Measurements from ENCODE around the gene RSAD2. TPM values are rescaled to one million over a fixed set of nuclear protein-coding genes. Genes with fewer than 3 reads are reported as not detected.

RSAD2 gene
- total RNA-seq, 1 donor from 2014 or later, result 0.22 TPM

- DNase-seq (ENCODE audit: low spot score), result no peak
- Mint-ChIP-seq H3K36me3 (ENCODE audit: low read depth) (no peaks in the 10 kb centered on the region), H3K9me3 (ENCODE audit: low read depth) (no peaks in the 10 kb centered on the region), H3K4me3 (ENCODE audit: unreplicated experiment) (peak within 1 kb of the TSS; percentile 65), H3K27me3 (ENCODE audit: low read depth) (no peaks in the 10 kb centered on the region), H3K4me1 (ENCODE audit: low read depth) (peaks cover 24% of the 10 kb centered on the region), H3K27ac (ENCODE audit: unreplicated experiment) (no peak within 1 kb of the TSS)
- TF ChIP-seq, protein P1, sequence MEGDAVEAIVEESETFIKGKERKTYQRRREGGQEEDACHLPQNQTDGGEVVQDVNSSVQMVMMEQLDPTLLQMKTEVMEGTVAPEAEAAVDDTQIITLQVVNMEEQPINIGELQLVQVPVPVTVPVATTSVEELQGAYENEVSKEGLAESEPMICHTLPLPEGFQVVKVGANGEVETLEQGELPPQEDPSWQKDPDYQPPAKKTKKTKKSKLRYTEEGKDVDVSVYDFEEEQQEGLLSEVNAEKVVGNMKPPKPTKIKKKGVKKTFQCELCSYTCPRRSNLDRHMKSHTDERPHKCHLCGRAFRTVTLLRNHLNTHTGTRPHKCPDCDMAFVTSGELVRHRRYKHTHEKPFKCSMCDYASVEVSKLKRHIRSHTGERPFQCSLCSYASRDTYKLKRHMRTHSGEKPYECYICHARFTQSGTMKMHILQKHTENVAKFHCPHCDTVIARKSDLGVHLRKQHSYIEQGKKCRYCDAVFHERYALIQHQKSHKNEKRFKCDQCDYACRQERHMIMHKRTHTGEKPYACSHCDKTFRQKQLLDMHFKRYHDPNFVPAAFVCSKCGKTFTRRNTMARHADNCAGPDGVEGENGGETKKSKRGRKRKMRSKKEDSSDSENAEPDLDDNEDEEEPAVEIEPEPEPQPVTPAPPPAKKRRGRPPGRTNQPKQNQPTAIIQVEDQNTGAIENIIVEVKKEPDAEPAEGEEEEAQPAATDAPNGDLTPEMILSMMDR (IDR thresholded peaks at IDR 0.05), result peak; percentile 75
Observed at GRCh38 chr2:6917071-6917760, 39.6 kb downstream of the RSAD2 start, which contains the start of gene RNF144A. TSS of gene RNF144A (plus strand) at chr2:6917412. CDS start at chr2:6996927, 79,515 bp downstream.

DNA sequence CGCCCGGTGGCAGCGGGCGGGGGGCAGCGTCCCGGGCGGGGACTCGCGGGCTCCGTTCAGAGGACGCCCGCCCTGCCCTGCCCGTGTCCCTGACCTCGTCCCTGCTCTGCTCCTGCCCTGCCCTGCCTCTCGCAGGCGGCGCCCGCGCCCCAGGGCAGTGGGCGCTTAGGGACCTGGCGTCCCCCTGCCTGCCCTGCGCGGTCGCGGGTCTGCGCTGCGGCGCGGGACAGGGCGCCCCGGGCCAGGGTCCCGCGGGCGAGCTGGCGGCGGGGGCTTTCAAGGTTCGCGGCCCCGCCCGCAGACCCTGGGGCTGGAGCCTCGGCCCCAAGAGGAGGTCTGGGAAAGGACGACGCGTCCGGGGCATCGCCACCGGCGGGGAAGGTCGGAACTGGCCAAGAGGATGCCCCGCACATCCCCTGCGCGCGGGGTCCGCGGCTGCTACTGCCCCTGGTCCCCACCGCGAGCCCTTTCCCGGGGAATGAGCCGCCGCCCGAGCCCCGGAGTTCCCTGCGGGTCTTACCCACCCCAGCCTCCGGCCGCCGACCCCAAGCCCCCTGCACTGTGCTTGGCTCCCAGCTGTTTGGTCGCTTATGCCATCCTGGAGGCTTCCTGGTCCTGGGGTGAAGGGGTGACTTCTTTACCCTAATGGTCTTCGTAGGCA, 40.3 kb downstream of the RSAD2 start:
- H3K27ac Mint-ChIP-seq (ENCODE audit: unreplicated experiment), result no peak overlapping the region
- H3K9me3 Mint-ChIP-seq (ENCODE audit: low read depth), result no peaks in the 10 kb centered on the region
- H3K4me3 Mint-ChIP-seq (ENCODE audit: unreplicated experiment), result peak overlapping the region; percentile 65
- TF ChIP-seq, protein P1 (IDR thresholded peaks at IDR 0.05), result no peak
- peaks cover 24% of the 10 kb centered on the region for H3K4me1 Mint-ChIP-seq (ENCODE audit: low read depth)
- H3K27me3 Mint-ChIP-seq (ENCODE audit: low read depth), result no peaks in the 10 kb centered on the region
- no peaks in the 10 kb centered on the region for H3K36me3 Mint-ChIP-seq (ENCODE audit: low read depth)
- no peak for DNase-seq (ENCODE audit: low spot score)

DNA sequence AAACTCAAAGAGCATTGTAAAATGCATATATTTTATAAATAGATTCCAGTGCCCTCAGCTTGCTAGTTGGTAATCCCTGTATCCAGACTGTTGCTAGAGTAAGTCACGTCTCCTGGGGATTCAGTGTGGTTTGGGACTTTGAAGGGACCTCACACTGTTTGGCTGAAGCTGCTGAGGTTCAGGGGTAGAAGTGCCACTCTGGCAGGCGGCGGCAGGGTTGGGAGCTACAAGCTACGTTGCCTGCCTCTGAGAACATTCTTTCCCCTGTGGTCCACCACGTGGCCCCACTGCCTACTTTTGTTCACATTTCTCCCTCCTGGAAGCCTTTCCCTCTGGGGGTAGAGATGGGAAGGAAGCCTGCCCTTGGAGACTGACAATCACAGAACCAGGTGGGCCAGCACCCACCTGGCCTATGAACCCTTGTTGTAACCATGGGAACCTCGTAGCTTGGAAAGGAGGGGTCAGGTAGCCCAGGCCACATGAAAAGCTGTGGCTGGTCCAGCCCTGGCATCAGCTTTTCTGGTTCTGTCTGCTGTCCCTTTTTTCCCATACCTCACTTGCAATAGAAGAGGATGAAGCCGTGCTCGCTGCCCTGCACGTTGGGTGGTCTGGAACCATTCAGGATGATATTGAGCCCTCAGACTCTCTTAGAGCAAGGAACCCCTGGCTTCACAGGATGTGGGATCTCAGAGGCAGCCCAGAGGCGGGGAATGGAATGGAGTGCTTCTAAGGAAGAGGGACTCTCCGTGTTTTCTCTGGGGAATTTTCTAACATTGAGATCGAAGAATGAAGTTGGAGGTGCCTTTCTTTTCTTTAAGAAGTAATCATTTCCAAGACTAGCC, 42.5 kb downstream of the RSAD2 start:
- Mint-ChIP-seq H3K9me3 (ENCODE audit: low read depth) (no peaks in the 10 kb centered on the region), H3K36me3 (ENCODE audit: low read depth) (no peaks in the 10 kb centered on the region), H3K27me3 (ENCODE audit: low read depth) (no peaks in the 10 kb centered on the region), H3K27ac (ENCODE audit: unreplicated experiment) (peak overlapping the region; percentile 63), H3K4me3 (ENCODE audit: unreplicated experiment) (no peak overlapping the region), H3K4me1 (ENCODE audit: low read depth) (peaks cover 24% of the 10 kb centered on the region)
- TF ChIP-seq, protein P1 (IDR thresholded peaks at IDR 0.05), result no peak
- DNase-seq (ENCODE audit: low spot score), result no peak

GRCh38 chr2:6920743-6921064, 43.1 kb downstream of the RSAD2 start:
- H3K4me3 Mint-ChIP-seq (ENCODE audit: unreplicated experiment), result no peak overlapping the region
- H3K4me1 Mint-ChIP-seq (ENCODE audit: low read depth), result peaks cover 24% of the 10 kb centered on the region
- no peak overlapping the region for H3K27ac Mint-ChIP-seq (ENCODE audit: unreplicated experiment)

More at GRCh38 chr2:6920743-6921064, 43.1 kb downstream of the RSAD2 start:
- no peaks in the 10 kb centered on the region for H3K27me3 Mint-ChIP-seq (ENCODE audit: low read depth)
- no peaks in the 10 kb centered on the region for H3K9me3 Mint-ChIP-seq (ENCODE audit: low read depth)
- no peak for DNase-seq (ENCODE audit: low spot score)
- TF ChIP-seq, protein P1 (IDR thresholded peaks at IDR 0.05), result no peak
- H3K36me3 Mint-ChIP-seq (ENCODE audit: low read depth), result no peaks in the 10 kb centered on the region
